ENCODE results near the gene DST. TPM values are rescaled to one million over a fixed set of nuclear protein-coding genes. Genes with fewer than 3 reads are reported as not detected.

DST gene
- total and polyA plus RNA-seq, 7 donors = 58.3 to 341 (median 109) TPM

DNA sequence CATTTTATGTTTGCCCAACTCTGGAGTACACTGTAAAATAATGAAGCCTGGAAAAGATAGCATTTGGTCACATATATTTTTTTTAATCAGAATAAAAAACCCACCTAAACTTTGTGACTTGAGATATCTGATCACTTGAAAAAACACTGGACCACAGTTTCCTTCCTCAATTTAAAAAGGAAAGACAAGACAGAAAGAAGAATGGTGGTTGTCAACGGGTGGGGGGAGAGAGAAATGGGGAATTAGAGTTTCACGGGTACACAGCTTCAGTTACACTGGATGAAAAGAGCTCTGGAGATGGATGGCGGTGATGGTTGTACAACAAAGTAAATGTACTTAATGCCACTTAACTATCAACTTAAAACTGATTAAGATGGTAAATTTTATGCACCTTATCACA, 14.7 kb upstream of the DST start:
- no peak for ATAC-seq
- H3K4me1 ChIP-seq = peaks cover 30% of the 10 kb centered on the region
- no peak overlapping the region for H3K27ac ChIP-seq
- TF ChIP-seq, protein P1, sequence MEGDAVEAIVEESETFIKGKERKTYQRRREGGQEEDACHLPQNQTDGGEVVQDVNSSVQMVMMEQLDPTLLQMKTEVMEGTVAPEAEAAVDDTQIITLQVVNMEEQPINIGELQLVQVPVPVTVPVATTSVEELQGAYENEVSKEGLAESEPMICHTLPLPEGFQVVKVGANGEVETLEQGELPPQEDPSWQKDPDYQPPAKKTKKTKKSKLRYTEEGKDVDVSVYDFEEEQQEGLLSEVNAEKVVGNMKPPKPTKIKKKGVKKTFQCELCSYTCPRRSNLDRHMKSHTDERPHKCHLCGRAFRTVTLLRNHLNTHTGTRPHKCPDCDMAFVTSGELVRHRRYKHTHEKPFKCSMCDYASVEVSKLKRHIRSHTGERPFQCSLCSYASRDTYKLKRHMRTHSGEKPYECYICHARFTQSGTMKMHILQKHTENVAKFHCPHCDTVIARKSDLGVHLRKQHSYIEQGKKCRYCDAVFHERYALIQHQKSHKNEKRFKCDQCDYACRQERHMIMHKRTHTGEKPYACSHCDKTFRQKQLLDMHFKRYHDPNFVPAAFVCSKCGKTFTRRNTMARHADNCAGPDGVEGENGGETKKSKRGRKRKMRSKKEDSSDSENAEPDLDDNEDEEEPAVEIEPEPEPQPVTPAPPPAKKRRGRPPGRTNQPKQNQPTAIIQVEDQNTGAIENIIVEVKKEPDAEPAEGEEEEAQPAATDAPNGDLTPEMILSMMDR (IDR thresholded peaks at IDR 0.05) = no peak
- H3K4me3 ChIP-seq = no peak overlapping the region
- no peaks in the 10 kb centered on the region for H3K27me3 ChIP-seq (ENCODE audit: insufficient read depth in 3 of 3, low read length in 2 of 3)
- no peak for DNase-seq
- intact Hi-C loops (cut with DNase I) = loop anchor here (5.0 kb wide), 1 partner anchor 35 kb away; no protein-coding TSS in a partner anchor
- H3K9me3 ChIP-seq = no peaks in the 10 kb centered on the region
- WGBS, 3 donors = 78 to 88% (median 85%) methylated on average over 3 of the region's 3 CpGs
- no peaks in the 10 kb centered on the region for H3K36me3 ChIP-seq (ENCODE audit: insufficient read depth in 1 of 2, low read depth in 1 of 2)

DNA sequence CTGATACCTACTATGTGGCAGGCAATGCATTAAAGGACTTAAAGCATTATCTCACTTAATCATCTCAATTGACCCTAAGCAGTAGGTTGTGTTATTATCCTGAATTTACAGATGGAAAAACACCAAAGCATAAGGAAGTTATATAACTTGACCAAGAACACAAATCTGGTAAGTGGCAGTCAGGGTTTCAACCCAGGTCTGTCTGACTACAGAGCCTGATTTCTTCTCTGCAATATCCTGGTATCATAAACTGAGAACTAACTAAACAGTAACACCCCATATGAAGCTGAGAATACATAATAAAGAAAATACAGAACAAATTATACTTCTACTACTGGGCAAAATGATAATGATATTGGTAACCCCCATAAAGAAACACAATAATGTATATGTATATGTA, 13.8 kb upstream of the DST start:
- Histone ChIP-seq H3K27ac (peak overlapping the region; percentile 6), H3K4me1 (peaks cover 34% of the 10 kb centered on the region), H3K27me3 (ENCODE audit: insufficient read depth in 3 of 3, low read length in 2 of 3) (no peaks in the 10 kb centered on the region), H3K9me3 (no peaks in the 10 kb centered on the region), H3K4me3 (no peak overlapping the region), H3K36me3 (ENCODE audit: insufficient read depth in 1 of 2, low read depth in 1 of 2) (no peaks in the 10 kb centered on the region)
- intact Hi-C loops (cut with DNase I) = loop anchor here (5.0 kb wide), 1 partner anchor 36 kb away; no protein-coding TSS in a partner anchor
- no peak for DNase-seq
- no peak for ATAC-seq
- TF ChIP-seq, protein P1 (IDR thresholded peaks at IDR 0.05) = no peak

DNA sequence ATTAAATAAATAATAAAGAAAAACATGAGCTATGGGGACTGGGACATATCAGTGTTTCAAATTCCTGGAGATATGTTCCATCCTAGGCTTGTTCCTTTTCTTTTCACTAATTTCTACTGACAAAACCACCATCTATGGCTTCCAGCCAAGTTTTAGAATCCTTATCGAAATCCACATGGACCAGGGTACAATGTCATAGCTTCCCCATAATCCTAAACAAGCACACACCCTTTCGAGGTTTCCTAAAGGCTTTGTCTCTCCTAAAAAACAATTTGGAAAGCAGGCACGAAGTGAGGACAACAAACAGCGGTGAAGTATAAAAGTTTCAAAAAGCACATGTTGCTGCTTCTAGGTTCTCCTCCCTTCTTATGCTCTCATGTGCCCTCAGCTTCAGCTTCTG, 13.3 kb upstream of the DST start:
- Histone ChIP-seq H3K36me3 (ENCODE audit: insufficient read depth in 1 of 2, low read depth in 1 of 2) (no peaks in the 10 kb centered on the region), H3K4me1 (peaks cover 29% of the 10 kb centered on the region), H3K27ac (no peak overlapping the region), H3K27me3 (ENCODE audit: insufficient read depth in 3 of 3, low read length in 2 of 3) (no peaks in the 10 kb centered on the region), H3K9me3 (no peaks in the 10 kb centered on the region), H3K4me3 (no peak overlapping the region)
- intact Hi-C loops (cut with DNase I) = loop anchor here (5.0 kb wide), 1 partner anchor 36 kb away; no protein-coding TSS in a partner anchor
- TF ChIP-seq, protein P1 (IDR thresholded peaks at IDR 0.05) = no peak
- DNase-seq = no peak
- no peak for ATAC-seq
- WGBS, 3 donors = 40 to 54% (median 42%) methylated on average over 4 of the region's 4 CpGs

DNA sequence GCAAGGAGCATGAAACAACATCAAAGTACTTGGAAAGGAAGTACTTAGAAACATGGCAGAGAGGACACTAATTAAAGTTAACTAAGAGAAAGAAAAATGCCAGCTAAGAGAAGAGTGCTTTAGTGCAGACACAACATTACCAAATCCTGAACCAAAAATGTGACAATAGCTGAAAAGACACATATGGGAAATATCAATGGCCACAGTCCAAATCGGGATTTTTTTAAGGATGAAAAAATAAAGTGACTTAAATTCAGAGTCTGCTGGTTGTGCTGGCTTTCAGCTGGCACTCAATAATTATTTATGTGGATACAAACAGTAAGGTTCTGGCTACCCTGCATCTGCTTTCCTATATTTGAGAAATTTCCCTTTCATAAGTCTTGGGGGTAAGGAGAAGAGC, 12.6 kb upstream of the DST start:
- peaks cover 23% of the 10 kb centered on the region for H3K4me1 ChIP-seq
- DNase-seq (no peak), ATAC-seq (no peak)
- TF ChIP-seq, protein P1 (IDR thresholded peaks at IDR 0.05) = no peak
- intact Hi-C loops (cut with DNase I) = loop anchor here (5.0 kb wide), 1 partner anchor 37 kb away; no protein-coding TSS in a partner anchor
- H3K36me3 ChIP-seq (ENCODE audit: insufficient read depth in 1 of 2, low read depth in 1 of 2) = peaks cover 0 to 7% of the 10 kb centered on the region in 2 donors
- no peaks in the 10 kb centered on the region for H3K27me3 ChIP-seq (ENCODE audit: insufficient read depth in 3 of 3, low read length in 2 of 3)
- no peaks in the 10 kb centered on the region for H3K9me3 ChIP-seq
- H3K27ac ChIP-seq = no peak overlapping the region
- 37 to 58% (median 54%) methylated on average over 1 of the region's 1 CpG for WGBS, 3 donors
- H3K4me3 ChIP-seq = no peak overlapping the region

DNA sequence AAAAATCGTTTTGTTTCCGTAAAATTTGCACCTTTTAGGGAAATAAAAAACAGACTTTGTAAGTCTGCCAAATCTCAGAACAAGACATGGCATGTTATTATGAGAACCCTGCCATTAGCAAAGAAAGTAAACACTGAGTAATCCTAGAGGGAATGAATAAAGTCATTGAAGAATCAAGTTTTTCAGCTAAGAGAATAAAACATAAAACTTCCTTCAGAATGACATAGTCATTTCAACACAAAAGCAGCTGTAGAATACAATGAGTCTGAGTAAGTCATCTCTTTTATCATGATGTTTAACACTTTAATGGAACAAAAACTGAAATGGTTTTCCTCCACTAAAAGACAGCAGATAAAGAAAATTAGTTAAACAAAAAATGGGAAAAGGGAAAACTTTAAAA, 10.3 kb upstream of the DST start:
- peaks cover 14% of the 10 kb centered on the region for H3K4me1 ChIP-seq

More for the DNA sequence above, 10.3 kb upstream of the DST start:
- peak overlapping the region; percentile 24 for H3K27ac ChIP-seq
- 30 to 36% (median 33%) methylated on average over 2 of the region's 2 CpGs for WGBS, 3 donors
- H3K36me3 ChIP-seq (ENCODE audit: insufficient read depth in 1 of 2, low read depth in 1 of 2) = peaks cover 7 to 30% of the 10 kb centered on the region in 2 donors
- no peak overlapping the region for H3K4me3 ChIP-seq
- ATAC-seq (no peak), DNase-seq (no peak)
- no peaks in the 10 kb centered on the region for H3K9me3 ChIP-seq
- TF ChIP-seq, protein P1 (IDR thresholded peaks at IDR 0.05) = no peak
- H3K27me3 ChIP-seq (ENCODE audit: insufficient read depth in 3 of 3, low read length in 2 of 3) = no peaks in the 10 kb centered on the region
- intact Hi-C loops (cut with DNase I) = no loop called here
